HFF-Myc (cell line): Measurements from ENCODE around the gene SNX15.

Source experiments
- DNase-seq: peaks from one replicate; pipeline ENCODE4 v3.0.0-alpha.2; 2011; ENCODE audit warnings: low read depth; ENCODE audit errors: extremely low read depth
- H3K4me3 ChIP-seq: replicated peaks from 2 replicates; pipeline ENCODE4 v1.5.1; 2011; ENCODE audit warnings: low read depth, mild to moderate bottlenecking, control low read depth, low read length
- TF ChIP-seq, protein P1 (sequence below): IDR thresholded peaks from 2 replicates; pipeline ENCODE4 v1.5.1; 2012; ENCODE audit warnings: mild to moderate bottlenecking, low read depth, low read length, control low read depth; ENCODE audit errors: missing control alignments

Gene SNX15

DNA sequence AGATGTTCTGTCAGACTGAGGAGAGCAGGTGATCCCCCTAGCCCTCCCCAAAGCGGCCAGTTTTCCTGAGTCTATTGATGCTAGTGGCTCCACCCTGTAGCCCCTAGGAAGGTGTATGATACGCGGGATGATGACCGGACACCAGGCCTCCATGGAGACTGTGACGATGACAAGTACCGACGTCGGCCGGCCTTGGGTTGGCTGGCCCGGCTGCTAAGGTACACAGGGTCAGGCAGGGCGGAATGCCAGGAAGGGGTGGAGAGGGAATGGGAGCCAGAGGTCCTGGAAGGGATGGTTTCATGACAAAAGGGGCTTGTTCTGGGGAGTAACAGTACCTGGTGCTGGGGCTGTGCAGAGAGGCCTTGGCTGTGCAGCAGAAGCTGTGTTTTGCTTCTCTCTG lies 60.0 kb downstream of the SNX15 start:
- TF ChIP-seq, protein P1, sequence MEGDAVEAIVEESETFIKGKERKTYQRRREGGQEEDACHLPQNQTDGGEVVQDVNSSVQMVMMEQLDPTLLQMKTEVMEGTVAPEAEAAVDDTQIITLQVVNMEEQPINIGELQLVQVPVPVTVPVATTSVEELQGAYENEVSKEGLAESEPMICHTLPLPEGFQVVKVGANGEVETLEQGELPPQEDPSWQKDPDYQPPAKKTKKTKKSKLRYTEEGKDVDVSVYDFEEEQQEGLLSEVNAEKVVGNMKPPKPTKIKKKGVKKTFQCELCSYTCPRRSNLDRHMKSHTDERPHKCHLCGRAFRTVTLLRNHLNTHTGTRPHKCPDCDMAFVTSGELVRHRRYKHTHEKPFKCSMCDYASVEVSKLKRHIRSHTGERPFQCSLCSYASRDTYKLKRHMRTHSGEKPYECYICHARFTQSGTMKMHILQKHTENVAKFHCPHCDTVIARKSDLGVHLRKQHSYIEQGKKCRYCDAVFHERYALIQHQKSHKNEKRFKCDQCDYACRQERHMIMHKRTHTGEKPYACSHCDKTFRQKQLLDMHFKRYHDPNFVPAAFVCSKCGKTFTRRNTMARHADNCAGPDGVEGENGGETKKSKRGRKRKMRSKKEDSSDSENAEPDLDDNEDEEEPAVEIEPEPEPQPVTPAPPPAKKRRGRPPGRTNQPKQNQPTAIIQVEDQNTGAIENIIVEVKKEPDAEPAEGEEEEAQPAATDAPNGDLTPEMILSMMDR = no peak

DNA sequence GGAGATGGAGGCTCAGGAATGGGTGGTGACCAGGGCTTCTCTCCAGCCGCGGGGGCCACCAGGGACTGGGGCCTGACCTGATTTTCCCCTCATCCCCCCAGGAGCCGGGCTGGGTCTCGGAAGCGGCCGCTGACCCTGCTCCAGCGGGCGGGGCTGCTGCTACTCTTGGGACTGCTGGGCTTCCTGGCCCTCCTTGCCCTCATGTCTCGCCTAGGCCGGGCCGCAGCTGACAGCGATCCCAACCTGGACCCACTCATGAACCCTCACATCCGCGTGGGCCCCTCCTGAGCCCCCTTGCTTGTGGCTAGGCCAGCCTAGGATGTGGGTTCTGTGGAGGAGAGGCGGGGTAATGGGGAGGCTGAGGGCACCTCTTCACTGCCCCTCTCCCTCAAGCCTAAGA lies 60.6 kb downstream of the SNX15 start:
- H3K4me3 ChIP-seq = no peak overlapping the region
- TF ChIP-seq, protein P1 = no peak
- no peak for DNase-seq

More for the DNA sequence above, 60.0 kb downstream of the SNX15 start:
- H3K4me3 ChIP-seq = no peak overlapping the region
- DNase-seq = no peak

DNA sequence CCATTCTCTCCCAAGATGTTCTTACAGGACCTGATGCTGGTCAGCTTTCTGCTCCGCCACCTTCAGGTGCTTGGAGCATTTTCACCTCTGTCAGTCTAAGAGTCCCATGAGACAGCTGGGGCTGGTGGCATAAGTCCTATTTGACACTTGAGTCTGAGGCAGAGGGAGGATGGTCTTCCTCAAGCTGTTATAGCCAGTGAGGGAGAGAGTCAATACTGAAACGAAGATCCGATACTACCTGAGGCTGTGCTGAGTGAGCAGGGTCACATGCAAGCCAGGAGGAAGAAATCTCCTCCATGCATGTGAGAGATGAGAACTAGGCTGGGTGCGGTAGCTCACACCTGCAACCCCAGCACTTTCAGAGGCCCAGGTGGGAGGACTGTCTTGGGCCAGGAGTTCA lies 62.4 kb downstream of the SNX15 start:
- H3K4me3 ChIP-seq = no peak overlapping the region
- TF ChIP-seq, protein P1 = no peak
- DNase-seq = no peak
